Endothelial cell of umbilical vein (primary cell): ENCODE results near the gene CETP.

Experiments used
- EZH2 ChIP-seq: IDR thresholded peaks from 2 replicates; pipeline ENCODE4 v1.6.1; 2012; ENCODE audit warnings: borderline replicate concordance, low read depth, mild to moderate bottlenecking, moderate library complexity, low read length, inconsistent platforms; ENCODE audit not compliant: severe bottlenecking
- FOS ChIP-seq: IDR thresholded peaks from 2 replicates; pipeline ENCODE4 v1.6.1; 2011; ENCODE audit warnings: mild to moderate bottlenecking, low read length, moderate library complexity, borderline replicate concordance; ENCODE audit not compliant: insufficient read depth
- JUN ChIP-seq: IDR thresholded peaks from 2 replicates; pipeline ENCODE4 v1.6.1; 2011; ENCODE audit warnings: borderline replicate concordance, low read depth; ENCODE audit not compliant: insufficient read length, insufficient read depth
- MYC ChIP-seq: IDR thresholded peaks from one replicate; pipeline ENCODE4 v1.6.1; 2011; ENCODE audit warnings: mild to moderate bottlenecking, low read depth, low read length
- POLR2A ChIP-seq: IDR thresholded peaks from 2 replicates; pipeline ENCODE4 v1.6.1; 2012; ENCODE audit warnings: low read depth, mild to moderate bottlenecking, control low read depth, low read length
- POLR2AphosphoS5 ChIP-seq: IDR thresholded peaks from 2 replicates; pipeline ENCODE4 v1.6.1; 2012; ENCODE audit warnings: low read depth, mild to moderate bottlenecking, control low read depth, low read length, moderate library complexity; ENCODE audit not compliant: insufficient read depth
- TF ChIP-seq, protein P1 (sequence below), 2 donors: IDR thresholded peaks; 1 replicate in 1 of 2; 2 replicates in 1 of 2; pipeline ENCODE4 v1.5.1; 2011; ENCODE audit warnings: low read length in 2 of 2, mild to moderate bottlenecking in 2 of 2, moderate library complexity in 2 of 2, control low read depth in 1 of 2, inconsistent platforms in 1 of 2, low read depth in 1 of 2; ENCODE audit not compliant: insufficient read depth in 1 of 2; ENCODE audit errors: extremely low read depth in 1 of 2

DNA sequence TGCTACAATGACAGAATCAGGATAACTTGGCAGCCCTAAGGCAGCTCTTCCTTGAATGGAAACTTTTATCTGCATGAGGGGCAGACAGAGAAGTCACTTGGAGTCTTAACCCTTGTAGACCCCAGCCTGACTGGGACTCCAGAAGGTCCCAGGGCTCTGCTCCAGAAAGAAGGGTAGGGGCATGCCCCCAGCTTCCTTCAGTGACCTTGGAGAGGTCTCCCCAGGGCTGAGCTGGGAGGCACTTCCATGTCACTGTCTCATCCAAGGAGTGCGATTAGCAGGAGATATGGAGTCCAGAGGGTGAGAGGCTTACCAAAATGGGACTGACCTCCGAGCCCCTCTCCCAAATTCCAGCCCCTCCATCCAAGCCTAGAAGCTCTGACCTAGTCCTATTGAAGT is 24.2 kb downstream of the CETP start:
- TF ChIP-seq, protein P1, sequence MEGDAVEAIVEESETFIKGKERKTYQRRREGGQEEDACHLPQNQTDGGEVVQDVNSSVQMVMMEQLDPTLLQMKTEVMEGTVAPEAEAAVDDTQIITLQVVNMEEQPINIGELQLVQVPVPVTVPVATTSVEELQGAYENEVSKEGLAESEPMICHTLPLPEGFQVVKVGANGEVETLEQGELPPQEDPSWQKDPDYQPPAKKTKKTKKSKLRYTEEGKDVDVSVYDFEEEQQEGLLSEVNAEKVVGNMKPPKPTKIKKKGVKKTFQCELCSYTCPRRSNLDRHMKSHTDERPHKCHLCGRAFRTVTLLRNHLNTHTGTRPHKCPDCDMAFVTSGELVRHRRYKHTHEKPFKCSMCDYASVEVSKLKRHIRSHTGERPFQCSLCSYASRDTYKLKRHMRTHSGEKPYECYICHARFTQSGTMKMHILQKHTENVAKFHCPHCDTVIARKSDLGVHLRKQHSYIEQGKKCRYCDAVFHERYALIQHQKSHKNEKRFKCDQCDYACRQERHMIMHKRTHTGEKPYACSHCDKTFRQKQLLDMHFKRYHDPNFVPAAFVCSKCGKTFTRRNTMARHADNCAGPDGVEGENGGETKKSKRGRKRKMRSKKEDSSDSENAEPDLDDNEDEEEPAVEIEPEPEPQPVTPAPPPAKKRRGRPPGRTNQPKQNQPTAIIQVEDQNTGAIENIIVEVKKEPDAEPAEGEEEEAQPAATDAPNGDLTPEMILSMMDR (IDR thresholded peaks at IDR 0.05; ENCODE audit: extremely low read depth in 1 of 2, insufficient read depth in 1 of 2, low read depth in 1 of 2, low read length in 2 of 2) = no peak
- TF ChIP-seq EZH2 = no peak
- TF ChIP-seq POLR2A = no peak
- TF ChIP-seq FOS = no peak
- TF ChIP-seq POLR2AphosphoS5 = no peak
- TF ChIP-seq MYC = no peak
- no peak for TF ChIP-seq JUN
